Lower leg skin (tissue), 3 donors: Measurements from ENCODE around the gene NFIA.

ENCODE experiments used
- CTCF ChIP-seq, 3 donors: fragments of 450-650 bp; IDR thresholded peaks; one replicate each; pipeline ENCODE4 v1.5.1; 2016; ENCODE audit warnings: antibody characterized with exemption in 3 of 3, mild to moderate bottlenecking in 3 of 3, moderate library complexity in 2 of 3
- POLR2A ChIP-seq, 2 donors: fragments of 450-650 bp; IDR thresholded peaks; one replicate each; pipeline ENCODE4 v1.6.1; 2016 to 2017; ENCODE audit warnings: antibody characterized with exemption in 2 of 2, mild to moderate bottlenecking in 1 of 2, moderate library complexity in 1 of 2

- TF ChIP-seq POLR2A (IDR thresholded peaks at IDR 0.05) (no peak), CTCF (IDR thresholded peaks at IDR 0.05) (no peak)
Measured at GRCh38 chr1:61427510-61427909, 345.1 kb downstream of the NFIA start.
